GM12874 (cell line): ENCODE measurements around the gene LRRFIP2.

Experiments used
- CTCF ChIP-seq: IDR thresholded peaks from 2 replicates; pipeline ENCODE4 v1.5.1; 2011; ENCODE audit warnings: low read depth, mild to moderate bottlenecking, control low read depth, low read length, moderate library complexity; ENCODE audit not compliant: insufficient read depth

The LRRFIP2 gene

GRCh38 chr3:37217098-37217849, 42.9 kb upstream of the LRRFIP2 start:
- TF ChIP-seq CTCF, result no peak

GRCh38 chr3:37216597-37217097, 42.3 kb upstream of the LRRFIP2 start:
- no peak for TF ChIP-seq CTCF

GRCh38 chr3:37214076-37214475, 39.7 kb upstream of the LRRFIP2 start:
- TF ChIP-seq CTCF, result no peak

- TF ChIP-seq CTCF, result no peak
These were observed 35.8 kb upstream of the LRRFIP2 start for GRCh38 chr3:37210230-37210629.

- no peak for TF ChIP-seq CTCF
These were observed 29.9 kb upstream of the LRRFIP2 start for GRCh38 chr3:37204314-37204713.

GRCh38 chr3:37202035-37202434, 27.7 kb upstream of the LRRFIP2 start:
- no peak for TF ChIP-seq CTCF

- TF ChIP-seq CTCF, result no peak
These were observed 25.8 kb upstream of the LRRFIP2 start for GRCh38 chr3:37200141-37200540.
